ENCODE measurements around the gene HDHD2. TPM values are rescaled to one million over a fixed set of nuclear protein-coding genes. Genes with fewer than 3 reads are reported as not detected.

The HDHD2 gene
- total RNA-seq, 4 donors from 2014 or later, result 18.9 to 29.3 (median 25.9) TPM

- Histone ChIP-seq H3K4me1 (no peaks in the 10 kb centered on the region), H3K4me3 (no peak overlapping the region), H3K36me3 (peaks cover 0 to 48% of the 10 kb centered on the region in 2 donors), H3K27me3 (no peaks in the 10 kb centered on the region), H3K9me3 (no peaks in the 10 kb centered on the region), H3K27ac (no peak overlapping the region)
- 89 to 98% methylated on average over 3 of the region's 3 CpGs for WGBS, 2 donors (ENCODE audit: low coverage in 1 of 2)
- no peak for TF ChIP-seq POLR2AphosphoS5 (IDR thresholded peaks at IDR 0.05)
- no peak for TF ChIP-seq EP300 (IDR thresholded peaks at IDR 0.05)
- no peak for TF ChIP-seq POLR2A (IDR thresholded peaks at IDR 0.05)
- TF ChIP-seq CTCF (IDR thresholded peaks at IDR 0.05), result no peak
- ATAC-seq, result no peak
These were observed 29.2 kb downstream of the HDHD2 start for GRCh38 chr18:47121146-47121545.

- Histone ChIP-seq H3K9me3 (no peaks in the 10 kb centered on the region), H3K4me1 (no peaks in the 10 kb centered on the region), H3K27ac (no peak overlapping the region), H3K36me3 (peaks cover 0 to 44% of the 10 kb centered on the region in 2 donors), H3K4me3 (no peak overlapping the region), H3K27me3 (no peaks in the 10 kb centered on the region)
- no peak for TF ChIP-seq EP300 (IDR thresholded peaks at IDR 0.05)
- no peak for TF ChIP-seq CTCF (IDR thresholded peaks at IDR 0.05)
- no peak for TF ChIP-seq POLR2A (IDR thresholded peaks at IDR 0.05)
- TF ChIP-seq POLR2AphosphoS5 (IDR thresholded peaks at IDR 0.05), result no peak
- 85 to 100% methylated on average over 1 to 4 of the region's 4 CpGs for WGBS, 2 donors (ENCODE audit: low coverage in 1 of 2)
- ATAC-seq, result no peak
These were observed 29.9 kb downstream of the HDHD2 start for GRCh38 chr18:47120428-47120827.

DNA sequence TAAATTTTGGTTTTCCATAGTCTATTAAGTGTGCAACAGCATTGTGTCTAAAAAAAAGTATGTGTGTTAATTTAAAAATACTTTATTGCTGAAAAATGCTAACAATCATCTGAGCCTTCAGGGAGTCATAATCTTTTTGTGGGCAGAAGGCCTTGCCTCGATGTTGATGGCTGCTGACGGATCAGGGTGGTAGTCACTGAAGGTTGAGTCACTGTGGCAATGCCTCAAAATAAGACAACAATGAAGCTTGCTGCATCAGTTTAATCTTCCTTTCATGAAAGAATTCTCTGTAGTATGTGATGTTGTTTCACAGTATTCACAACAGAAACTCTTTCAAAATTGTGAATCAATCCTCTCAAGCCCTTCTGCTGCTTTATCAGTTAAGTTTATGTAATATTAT lies 31.3 kb downstream of the HDHD2 start:
- Histone ChIP-seq H3K27me3 (no peaks in the 10 kb centered on the region), H3K4me1 (no peaks in the 10 kb centered on the region), H3K36me3 (peaks cover 0 to 53% of the 10 kb centered on the region in 2 donors), H3K9me3 (no peaks in the 10 kb centered on the region), H3K4me3 (no peak overlapping the region), H3K27ac (no peak overlapping the region)
- ATAC-seq, result no peak
- TF ChIP-seq POLR2AphosphoS5 (IDR thresholded peaks at IDR 0.05), result no peak
- no peak for TF ChIP-seq POLR2A (IDR thresholded peaks at IDR 0.05)
- TF ChIP-seq CTCF (IDR thresholded peaks at IDR 0.05), result no peak
- TF ChIP-seq EP300 (IDR thresholded peaks at IDR 0.05), result no peak
- 76 to 86% methylated on average over 2 of the region's 2 CpGs for WGBS, 2 donors (ENCODE audit: low coverage in 1 of 2)

GRCh38 chr18:47115205-47115604 lies 35.1 kb downstream of the HDHD2 start:
- Histone ChIP-seq H3K27ac (no peak overlapping the region), H3K4me3 (no peak overlapping the region), H3K36me3 (peaks cover 0 to 74% of the 10 kb centered on the region in 2 donors), H3K9me3 (no peaks in the 10 kb centered on the region), H3K27me3 (no peaks in the 10 kb centered on the region), H3K4me1 (no peaks in the 10 kb centered on the region)
- ATAC-seq, result no peak
- 64 to 87% methylated on average over 1 to 2 of the region's 2 CpGs for WGBS, 2 donors (ENCODE audit: low coverage in 1 of 2)
- TF ChIP-seq CTCF (IDR thresholded peaks at IDR 0.05) (no peak), POLR2AphosphoS5 (IDR thresholded peaks at IDR 0.05) (no peak), POLR2A (IDR thresholded peaks at IDR 0.05) (no peak)

- no peak overlapping the region for H3K4me3 ChIP-seq
- H3K36me3 ChIP-seq, result peaks cover 0 to 74% of the 10 kb centered on the region in 2 donors
- no peaks in the 10 kb centered on the region for H3K9me3 ChIP-seq
- TF ChIP-seq POLR2AphosphoS5 (IDR thresholded peaks at IDR 0.05), result no peak
- TF ChIP-seq CTCF (IDR thresholded peaks at IDR 0.05), result no peak
- TF ChIP-seq POLR2A (IDR thresholded peaks at IDR 0.05), result no peak
- no peak for TF ChIP-seq EP300 (IDR thresholded peaks at IDR 0.05)
- H3K4me1 ChIP-seq, result no peaks in the 10 kb centered on the region
- H3K27me3 ChIP-seq, result no peaks in the 10 kb centered on the region
- H3K27ac ChIP-seq, result no peak overlapping the region
- WGBS, 2 donors (ENCODE audit: low coverage in 1 of 2), result 83 to 100% methylated on average over 2 of the region's 2 CpGs
- ATAC-seq, result no peak
These were observed 36.3 kb downstream of the HDHD2 start for GRCh38 chr18:47113796-47114540.
